AG09309 (cell line): ENCODE results near the gene YIF1A.

ENCODE experiments used
- DNase-seq: peaks from one replicate; pipeline ENCODE4 v3.0.0-alpha.2; 2010; ENCODE audit warnings: low read depth
- H3K4me3 ChIP-seq: 2 replicates; pipeline ENCODE4 v1.5.1; 2011; ENCODE audit warnings: mild to moderate bottlenecking, low read depth, low read length, moderate library complexity; ENCODE audit not compliant: control insufficient read depth
- TF ChIP-seq, protein P1 (sequence below): IDR thresholded peaks from 2 replicates; pipeline ENCODE4 v1.5.1; 2011; ENCODE audit warnings: mild to moderate bottlenecking, low read depth, low read length, inconsistent platforms; ENCODE audit not compliant: insufficient read depth, control insufficient read depth; ENCODE audit errors: missing control alignments

Gene YIF1A

GRCh38 chr11:66317322-66317722 lies 28.4 kb upstream of the YIF1A start:
- peak overlapping the region; percentile 30 for H3K4me3 ChIP-seq
- no peak for DNase-seq
- TF ChIP-seq, protein P1, sequence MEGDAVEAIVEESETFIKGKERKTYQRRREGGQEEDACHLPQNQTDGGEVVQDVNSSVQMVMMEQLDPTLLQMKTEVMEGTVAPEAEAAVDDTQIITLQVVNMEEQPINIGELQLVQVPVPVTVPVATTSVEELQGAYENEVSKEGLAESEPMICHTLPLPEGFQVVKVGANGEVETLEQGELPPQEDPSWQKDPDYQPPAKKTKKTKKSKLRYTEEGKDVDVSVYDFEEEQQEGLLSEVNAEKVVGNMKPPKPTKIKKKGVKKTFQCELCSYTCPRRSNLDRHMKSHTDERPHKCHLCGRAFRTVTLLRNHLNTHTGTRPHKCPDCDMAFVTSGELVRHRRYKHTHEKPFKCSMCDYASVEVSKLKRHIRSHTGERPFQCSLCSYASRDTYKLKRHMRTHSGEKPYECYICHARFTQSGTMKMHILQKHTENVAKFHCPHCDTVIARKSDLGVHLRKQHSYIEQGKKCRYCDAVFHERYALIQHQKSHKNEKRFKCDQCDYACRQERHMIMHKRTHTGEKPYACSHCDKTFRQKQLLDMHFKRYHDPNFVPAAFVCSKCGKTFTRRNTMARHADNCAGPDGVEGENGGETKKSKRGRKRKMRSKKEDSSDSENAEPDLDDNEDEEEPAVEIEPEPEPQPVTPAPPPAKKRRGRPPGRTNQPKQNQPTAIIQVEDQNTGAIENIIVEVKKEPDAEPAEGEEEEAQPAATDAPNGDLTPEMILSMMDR = no peak

DNA sequence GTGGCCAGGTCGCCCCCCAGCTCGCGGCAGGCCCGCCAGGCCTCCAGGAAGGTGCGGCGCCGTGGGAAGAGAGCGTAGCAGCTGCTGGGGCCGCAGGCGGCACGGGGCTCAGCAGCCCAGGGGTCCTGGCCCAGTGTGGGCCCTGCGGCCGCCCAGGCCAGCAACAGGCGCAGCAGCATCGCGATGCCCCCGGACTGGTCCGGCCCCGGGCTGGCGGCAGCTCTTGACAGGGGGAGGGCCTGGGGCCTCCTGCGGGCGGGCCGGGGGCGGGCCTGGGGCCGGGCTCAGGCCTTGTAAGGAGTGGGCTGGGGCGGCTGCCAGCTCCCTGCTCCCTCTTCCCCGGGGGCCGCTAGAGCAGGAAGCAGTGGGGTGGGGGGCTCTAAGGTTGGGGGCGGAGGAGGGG lies 27.9 kb upstream of the YIF1A start, which contains the start of gene CD248:
Gene CD248 (minus strand): TSS at position 196 of the 403 bp plus-strand sequence. CDS start 17 bp downstream, at position 179.
- peak within 1 kb of the TSS; percentile 74 for H3K4me3 ChIP-seq
- no peak for DNase-seq
- TF ChIP-seq, protein P1 = no peak

DNA sequence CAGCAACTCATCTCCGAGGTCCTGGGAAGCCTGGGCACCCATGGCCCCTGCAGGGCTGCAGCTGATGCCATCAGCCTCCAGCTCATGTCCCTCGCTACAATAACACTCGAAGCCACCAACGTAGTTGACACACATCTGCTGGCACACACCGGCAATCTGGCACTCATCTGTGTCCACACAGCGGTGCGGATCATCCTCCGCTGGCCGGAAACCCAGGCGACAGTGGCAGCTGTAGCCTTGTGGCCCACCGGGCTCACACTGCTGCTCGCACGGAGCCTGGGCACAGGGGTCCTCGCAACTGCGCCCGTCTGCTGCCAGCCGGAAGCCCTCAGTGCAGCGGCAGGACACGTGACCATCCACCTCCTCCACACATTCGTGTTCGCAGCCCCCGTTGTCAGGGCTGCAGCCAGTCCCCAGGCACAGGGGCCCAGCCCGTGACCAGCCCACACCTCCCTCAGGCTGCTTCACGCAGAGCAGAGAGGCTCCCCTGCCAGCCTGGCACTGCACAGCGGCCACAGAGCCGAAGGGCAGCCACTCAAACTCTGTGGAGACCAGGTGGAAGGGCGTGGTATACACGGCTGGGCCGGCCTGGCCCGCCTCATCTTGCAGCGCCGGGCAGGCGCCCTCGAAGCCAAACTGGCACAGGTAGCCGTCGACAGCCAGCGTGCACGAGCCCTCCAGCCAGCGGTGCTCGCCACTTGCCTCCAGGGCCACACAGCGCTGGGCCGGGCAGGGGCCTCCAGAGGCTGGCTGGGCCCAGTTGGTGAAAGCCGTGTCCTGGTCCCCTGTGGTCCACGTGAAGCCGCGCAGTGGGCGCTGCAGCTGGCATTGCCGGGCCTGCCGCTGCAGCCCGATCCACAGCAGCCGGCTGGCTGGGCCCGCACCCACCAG lies 27.2 kb upstream of the YIF1A start:
- TF ChIP-seq, protein P1 = no peak
- no peak for DNase-seq
- peak overlapping the region; percentile 74 for H3K4me3 ChIP-seq

DNA sequence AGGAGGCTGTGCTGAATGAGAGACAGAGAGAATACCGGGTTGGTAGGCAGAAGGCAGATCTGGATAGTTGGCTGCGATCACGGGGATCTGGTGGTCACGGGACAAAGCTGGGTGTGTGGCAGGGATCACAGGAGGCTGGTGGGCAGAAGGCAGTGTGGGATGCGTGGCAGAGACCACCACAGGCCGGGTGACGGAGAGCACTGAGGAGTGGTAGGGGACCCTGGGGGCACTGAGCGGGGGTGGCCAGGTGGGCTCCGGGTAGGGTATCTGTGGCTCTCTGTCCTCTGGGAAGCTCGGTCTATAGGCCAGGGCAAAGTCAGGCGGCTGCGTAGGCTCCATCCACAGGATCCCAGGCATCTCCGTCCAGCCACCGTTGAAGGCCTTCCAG lies 26.5 kb upstream of the YIF1A start:
- H3K4me3 ChIP-seq = peak overlapping the region; percentile 74
- DNase-seq = no peak
- TF ChIP-seq, protein P1 = no peak

GRCh38 chr11:66314561-66315497 lies 25.9 kb upstream of the YIF1A start:
- TF ChIP-seq, protein P1 = no peak
- no peak for DNase-seq
- peak overlapping the region; percentile 74 for H3K4me3 ChIP-seq

- TF ChIP-seq, protein P1 = no peak
- no peak for DNase-seq
- H3K4me3 ChIP-seq = peak overlapping the region; percentile 74
Measured at GRCh38 chr11:66314186-66314501, 25.2 kb upstream of the YIF1A start.
